HEK293T (cell line): ENCODE data around the gene HNRNPL.

Source experiments
- ARNT ChIP-seq: fragments of 450-650 bp; IDR thresholded peaks from 2 replicates; pipeline ENCODE4 v1.6.1; 2017; ENCODE audit warnings: mild to moderate bottlenecking
- BHLHE40 ChIP-seq: fragments of 450-650 bp; IDR thresholded peaks from 2 replicates; pipeline ENCODE4 v1.6.1; 2016; ENCODE audit warnings: mild to moderate bottlenecking, moderate library complexity, borderline replicate concordance
- FOXA1 ChIP-seq: fragments of 450-650 bp; IDR thresholded peaks from 2 replicates; pipeline ENCODE4 v1.6.1; 2016; ENCODE audit warnings: mild to moderate bottlenecking
- LEF1 ChIP-seq: fragments of 450-650 bp; IDR thresholded peaks from 2 replicates; pipeline ENCODE4 v1.6.1; 2017; ENCODE audit warnings: mild to moderate bottlenecking, borderline replicate concordance
- SP1 ChIP-seq: fragments of 450-650 bp; IDR thresholded peaks from 2 replicates; pipeline ENCODE4 v1.6.1; 2017
- SUZ12 ChIP-seq: fragments of 450-650 bp; IDR thresholded peaks from 2 replicates; pipeline ENCODE4 v1.6.1; 2016; ENCODE audit warnings: mild to moderate bottlenecking

DNA sequence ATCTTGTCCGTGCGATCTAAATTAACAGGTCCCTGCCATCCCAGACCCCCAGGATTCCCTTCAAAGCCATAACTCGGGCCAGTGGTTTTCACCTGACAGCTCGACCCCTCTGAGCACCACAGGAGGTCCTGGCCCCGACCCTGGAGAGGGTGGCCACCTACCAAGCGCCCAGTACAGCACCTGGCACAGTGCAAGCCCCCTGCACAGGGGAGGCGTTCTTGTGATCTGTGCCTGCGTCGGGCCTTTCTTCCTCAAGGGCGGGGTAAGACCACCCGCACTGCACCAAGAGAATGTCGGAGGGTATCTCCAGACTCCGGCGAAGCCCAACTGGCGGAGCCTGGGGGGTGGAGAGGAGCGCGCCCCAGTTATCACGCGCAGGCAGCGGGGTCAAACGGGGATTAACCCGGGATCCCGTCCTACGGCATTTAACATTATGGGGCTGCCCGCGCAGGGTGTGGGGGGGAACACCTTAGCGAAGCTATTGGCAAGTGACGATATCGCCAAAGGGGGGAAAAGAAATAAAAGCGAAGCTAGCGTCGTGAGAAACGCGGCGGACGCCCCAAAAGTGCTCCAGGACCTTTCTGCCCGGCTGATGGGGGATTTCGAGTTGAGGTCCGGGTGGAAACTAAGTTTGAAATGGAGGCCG lies 1.3 kb upstream of the HNRNPL start:
- TF ChIP-seq SUZ12 (no peak), FOXA1 (no peak), BHLHE40 (no peak), SP1 (no peak), ARNT (no peak), LEF1 (no peak)
